Measurements from ENCODE around the gene LDAH.

DNA sequence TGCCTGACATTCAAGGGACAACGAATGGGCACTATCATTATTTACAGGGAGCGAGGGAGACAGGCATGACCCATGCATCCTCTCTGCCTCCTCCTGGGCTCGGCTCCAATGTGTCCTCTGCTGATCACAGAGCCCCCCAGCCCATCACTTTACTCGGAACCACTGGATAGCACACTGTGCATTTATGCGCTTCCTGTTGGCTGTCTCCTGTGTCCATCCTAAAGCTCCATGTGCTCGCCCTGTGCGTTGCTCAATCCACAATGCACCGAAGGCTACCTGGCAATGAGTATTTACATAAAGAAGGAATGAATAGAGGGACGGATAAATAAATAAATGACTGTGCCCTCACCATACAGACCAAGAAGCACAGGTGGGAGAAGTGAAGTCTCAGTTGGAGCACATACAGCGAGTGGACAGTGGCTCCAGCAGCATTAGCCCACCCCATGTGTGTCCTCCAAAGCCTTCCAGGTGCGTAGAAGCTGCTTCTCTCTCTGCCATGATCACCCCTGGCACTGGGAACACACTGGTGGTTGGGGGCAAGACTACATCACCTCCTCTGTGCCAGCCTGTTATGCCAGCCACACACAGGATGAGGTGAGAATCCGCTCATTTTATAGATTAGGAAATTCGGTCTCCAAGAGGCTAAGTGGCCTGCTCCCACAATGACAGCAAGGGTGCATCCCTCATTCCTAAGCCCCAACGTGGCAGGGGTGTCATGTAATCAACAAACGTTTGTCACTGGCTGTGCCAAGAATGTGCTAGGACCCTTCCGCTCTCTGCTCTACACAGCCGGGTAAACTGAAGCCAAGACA lies 158.3 kb downstream of the LDAH start:
- TF ChIP-seq, protein P1, sequence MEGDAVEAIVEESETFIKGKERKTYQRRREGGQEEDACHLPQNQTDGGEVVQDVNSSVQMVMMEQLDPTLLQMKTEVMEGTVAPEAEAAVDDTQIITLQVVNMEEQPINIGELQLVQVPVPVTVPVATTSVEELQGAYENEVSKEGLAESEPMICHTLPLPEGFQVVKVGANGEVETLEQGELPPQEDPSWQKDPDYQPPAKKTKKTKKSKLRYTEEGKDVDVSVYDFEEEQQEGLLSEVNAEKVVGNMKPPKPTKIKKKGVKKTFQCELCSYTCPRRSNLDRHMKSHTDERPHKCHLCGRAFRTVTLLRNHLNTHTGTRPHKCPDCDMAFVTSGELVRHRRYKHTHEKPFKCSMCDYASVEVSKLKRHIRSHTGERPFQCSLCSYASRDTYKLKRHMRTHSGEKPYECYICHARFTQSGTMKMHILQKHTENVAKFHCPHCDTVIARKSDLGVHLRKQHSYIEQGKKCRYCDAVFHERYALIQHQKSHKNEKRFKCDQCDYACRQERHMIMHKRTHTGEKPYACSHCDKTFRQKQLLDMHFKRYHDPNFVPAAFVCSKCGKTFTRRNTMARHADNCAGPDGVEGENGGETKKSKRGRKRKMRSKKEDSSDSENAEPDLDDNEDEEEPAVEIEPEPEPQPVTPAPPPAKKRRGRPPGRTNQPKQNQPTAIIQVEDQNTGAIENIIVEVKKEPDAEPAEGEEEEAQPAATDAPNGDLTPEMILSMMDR (conservative IDR thresholded peaks at IDR 0.05; ENCODE audit: low read depth in 2 of 2), result no peak
- TF ChIP-seq EZH2 (IDR thresholded peaks at IDR 0.05; ENCODE audit: low read depth, unreplicated experiment) (no peak), POLR2AphosphoS5 (IDR thresholded peaks at IDR 0.05; ENCODE audit: low read depth) (no peak), JUNB (IDR thresholded peaks at IDR 0.05; ENCODE audit: unreplicated experiment) (no peak), REST (IDR thresholded peaks at IDR 0.05; ENCODE audit: unreplicated experiment) (no peak), CREB1 (CRISPR knock-in tag; IDR thresholded peaks at IDR 0.05; ENCODE audit: low read depth) (no peak), EZH2phosphoT487 (IDR thresholded peaks at IDR 0.05; ENCODE audit: unreplicated experiment) (no peak), ETS1 (IDR thresholded peaks at IDR 0.05) (no peak), STAT1 (IDR thresholded peaks at IDR 0.05; ENCODE audit: unreplicated experiment) (no peak), ZNF331 (CRISPR knock-in tag; IDR thresholded peaks at IDR 0.05; ENCODE audit: low read depth) (no peak), NANOG (IDR thresholded peaks at IDR 0.05; ENCODE audit: borderline replicate concordance) (no peak), ZNF114 (CRISPR knock-in tag; IDR thresholded peaks at IDR 0.05) (no peak)
- TF ChIP-seq, protein P2, sequence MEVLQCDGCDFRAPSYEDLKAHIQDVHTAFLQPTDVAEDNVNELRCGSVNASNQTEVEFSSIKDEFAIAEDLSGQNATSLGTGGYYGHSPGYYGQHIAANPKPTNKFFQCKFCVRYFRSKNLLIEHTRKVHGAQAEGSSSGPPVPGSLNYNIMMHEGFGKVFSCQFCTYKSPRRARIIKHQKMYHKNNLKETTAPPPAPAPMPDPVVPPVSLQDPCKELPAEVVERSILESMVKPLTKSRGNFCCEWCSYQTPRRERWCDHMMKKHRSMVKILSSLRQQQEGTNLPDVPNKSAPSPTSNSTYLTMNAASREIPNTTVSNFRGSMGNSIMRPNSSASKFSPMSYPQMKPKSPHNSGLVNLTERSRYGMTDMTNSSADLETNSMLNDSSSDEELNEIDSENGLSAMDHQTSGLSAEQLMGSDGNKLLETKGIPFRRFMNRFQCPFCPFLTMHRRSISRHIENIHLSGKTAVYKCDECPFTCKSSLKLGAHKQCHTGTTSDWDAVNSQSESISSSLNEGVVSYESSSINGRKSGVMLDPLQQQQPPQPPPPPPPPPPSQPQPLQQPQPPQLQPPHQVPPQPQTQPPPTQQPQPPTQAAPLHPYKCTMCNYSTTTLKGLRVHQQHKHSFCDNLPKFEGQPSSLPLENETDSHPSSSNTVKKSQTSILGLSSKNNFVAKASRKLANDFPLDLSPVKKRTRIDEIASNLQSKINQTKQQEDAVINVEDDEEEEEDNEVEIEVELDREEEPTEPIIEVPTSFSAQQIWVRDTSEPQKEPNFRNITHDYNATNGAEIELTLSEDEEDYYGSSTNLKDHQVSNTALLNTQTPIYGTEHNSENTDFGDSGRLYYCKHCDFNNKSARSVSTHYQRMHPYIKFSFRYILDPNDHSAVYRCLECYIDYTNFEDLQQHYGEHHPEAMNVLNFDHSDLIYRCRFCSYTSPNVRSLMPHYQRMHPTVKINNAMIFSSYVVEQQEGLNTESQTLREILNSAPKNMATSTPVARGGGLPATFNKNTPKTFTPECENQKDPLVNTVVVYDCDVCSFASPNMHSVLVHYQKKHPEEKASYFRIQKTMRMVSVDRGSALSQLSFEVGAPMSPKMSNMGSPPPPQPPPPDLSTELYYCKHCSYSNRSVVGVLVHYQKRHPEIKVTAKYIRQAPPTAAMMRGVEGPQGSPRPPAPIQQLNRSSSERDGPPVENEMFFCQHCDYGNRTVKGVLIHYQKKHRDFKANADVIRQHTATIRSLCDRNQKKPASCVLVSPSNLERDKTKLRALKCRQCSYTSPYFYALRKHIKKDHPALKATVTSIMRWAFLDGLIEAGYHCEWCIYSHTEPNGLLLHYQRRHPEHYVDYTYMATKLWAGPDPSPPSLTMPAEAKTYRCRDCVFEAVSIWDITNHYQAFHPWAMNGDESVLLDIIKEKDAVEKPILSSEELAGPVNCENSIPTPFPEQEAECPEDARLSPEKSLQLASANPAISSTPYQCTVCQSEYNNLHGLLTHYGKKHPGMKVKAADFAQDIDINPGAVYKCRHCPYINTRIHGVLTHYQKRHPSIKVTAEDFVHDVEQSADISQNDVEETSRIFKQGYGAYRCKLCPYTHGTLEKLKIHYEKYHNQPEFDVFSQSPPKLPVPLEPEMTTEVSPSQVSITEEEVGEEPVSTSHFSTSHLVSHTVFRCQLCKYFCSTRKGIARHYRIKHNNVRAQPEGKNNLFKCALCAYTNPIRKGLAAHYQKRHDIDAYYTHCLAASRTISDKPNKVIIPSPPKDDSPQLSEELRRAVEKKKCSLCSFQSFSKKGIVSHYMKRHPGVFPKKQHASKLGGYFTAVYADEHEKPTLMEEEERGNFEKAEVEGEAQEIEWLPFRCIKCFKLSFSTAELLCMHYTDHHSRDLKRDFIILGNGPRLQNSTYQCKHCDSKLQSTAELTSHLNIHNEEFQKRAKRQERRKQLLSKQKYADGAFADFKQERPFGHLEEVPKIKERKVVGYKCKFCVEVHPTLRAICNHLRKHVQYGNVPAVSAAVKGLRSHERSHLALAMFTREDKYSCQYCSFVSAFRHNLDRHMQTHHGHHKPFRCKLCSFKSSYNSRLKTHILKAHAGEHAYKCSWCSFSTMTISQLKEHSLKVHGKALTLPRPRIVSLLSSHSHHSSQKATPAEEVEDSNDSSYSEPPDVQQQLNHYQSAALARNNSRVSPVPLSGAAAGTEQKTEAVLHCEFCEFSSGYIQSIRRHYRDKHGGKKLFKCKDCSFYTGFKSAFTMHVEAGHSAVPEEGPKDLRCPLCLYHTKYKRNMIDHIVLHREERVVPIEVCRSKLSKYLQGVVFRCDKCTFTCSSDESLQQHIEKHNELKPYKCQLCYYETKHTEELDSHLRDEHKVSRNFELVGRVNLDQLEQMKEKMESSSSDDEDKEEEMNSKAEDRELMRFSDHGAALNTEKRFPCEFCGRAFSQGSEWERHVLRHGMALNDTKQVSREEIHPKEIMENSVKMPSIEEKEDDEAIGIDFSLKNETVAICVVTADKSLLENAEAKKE (CRISPR knock-in tag; IDR thresholded peaks at IDR 0.05), result no peak

Data from GM23338 (cell line).